ENCODE data around the gene LYRM2.

DNA sequence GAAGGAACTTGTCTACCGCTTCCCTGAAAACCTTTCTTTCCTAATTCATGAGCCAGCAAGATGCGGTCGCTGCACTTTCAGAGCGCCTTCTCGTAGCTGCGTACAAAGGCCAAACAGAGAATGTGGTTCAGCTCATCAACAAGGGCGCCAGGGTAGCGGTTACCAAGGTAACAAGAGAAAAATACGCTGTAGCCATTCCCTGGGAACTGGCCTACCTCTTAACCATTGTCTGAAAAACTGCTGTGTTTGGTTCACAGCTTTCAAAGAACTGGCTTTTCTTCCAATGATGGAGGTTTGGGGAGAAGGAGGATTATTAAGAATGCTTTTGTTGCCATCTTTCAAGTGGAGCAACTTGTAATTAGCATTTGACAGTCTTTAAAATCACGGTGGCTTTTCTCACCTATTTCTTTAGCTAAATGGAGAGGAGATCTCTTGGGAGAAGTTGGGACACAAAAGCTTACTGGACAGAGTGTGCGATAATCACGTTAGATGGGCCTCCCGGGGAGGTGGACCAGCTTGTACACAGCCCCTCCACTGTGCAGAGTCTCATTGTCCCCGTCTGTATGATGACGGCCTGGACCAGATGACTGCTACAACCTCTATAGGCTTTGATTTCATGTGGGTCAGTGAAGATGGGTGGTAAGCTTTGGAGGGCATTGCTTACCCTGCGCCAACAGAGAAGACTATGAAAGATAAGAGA lies 71.5 kb downstream of the LYRM2 start:
- TF ChIP-seq, protein P1, sequence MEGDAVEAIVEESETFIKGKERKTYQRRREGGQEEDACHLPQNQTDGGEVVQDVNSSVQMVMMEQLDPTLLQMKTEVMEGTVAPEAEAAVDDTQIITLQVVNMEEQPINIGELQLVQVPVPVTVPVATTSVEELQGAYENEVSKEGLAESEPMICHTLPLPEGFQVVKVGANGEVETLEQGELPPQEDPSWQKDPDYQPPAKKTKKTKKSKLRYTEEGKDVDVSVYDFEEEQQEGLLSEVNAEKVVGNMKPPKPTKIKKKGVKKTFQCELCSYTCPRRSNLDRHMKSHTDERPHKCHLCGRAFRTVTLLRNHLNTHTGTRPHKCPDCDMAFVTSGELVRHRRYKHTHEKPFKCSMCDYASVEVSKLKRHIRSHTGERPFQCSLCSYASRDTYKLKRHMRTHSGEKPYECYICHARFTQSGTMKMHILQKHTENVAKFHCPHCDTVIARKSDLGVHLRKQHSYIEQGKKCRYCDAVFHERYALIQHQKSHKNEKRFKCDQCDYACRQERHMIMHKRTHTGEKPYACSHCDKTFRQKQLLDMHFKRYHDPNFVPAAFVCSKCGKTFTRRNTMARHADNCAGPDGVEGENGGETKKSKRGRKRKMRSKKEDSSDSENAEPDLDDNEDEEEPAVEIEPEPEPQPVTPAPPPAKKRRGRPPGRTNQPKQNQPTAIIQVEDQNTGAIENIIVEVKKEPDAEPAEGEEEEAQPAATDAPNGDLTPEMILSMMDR (IDR thresholded peaks at IDR 0.05; ENCODE audit: low read length) = no peak
- TF ChIP-seq EZH2phosphoT487 (IDR thresholded peaks at IDR 0.05; ENCODE audit: low read length) = no peak

All from MM.1S (cell line).